GM19099 (cell line): ENCODE measurements around the gene CCDC28A.

ENCODE experiments used
- POLR2A ChIP-seq: IDR thresholded peaks from 3 replicates; pipeline ENCODE4 v1.6.1; 2011; ENCODE audit warnings: low read depth; ENCODE audit not compliant: insufficient read length; ENCODE audit errors: extremely low read depth

Gene CCDC28A

GRCh38 chr6:138815221-138815620 lies 41.7 kb downstream of the CCDC28A start:
- TF ChIP-seq POLR2A: no peak

- no peak for TF ChIP-seq POLR2A
These were observed 42.4 kb downstream of the CCDC28A start for GRCh38 chr6:138815797-138816528.

GRCh38 chr6:138817799-138818198 lies 44.2 kb downstream of the CCDC28A start:
- no peak for TF ChIP-seq POLR2A

DNA sequence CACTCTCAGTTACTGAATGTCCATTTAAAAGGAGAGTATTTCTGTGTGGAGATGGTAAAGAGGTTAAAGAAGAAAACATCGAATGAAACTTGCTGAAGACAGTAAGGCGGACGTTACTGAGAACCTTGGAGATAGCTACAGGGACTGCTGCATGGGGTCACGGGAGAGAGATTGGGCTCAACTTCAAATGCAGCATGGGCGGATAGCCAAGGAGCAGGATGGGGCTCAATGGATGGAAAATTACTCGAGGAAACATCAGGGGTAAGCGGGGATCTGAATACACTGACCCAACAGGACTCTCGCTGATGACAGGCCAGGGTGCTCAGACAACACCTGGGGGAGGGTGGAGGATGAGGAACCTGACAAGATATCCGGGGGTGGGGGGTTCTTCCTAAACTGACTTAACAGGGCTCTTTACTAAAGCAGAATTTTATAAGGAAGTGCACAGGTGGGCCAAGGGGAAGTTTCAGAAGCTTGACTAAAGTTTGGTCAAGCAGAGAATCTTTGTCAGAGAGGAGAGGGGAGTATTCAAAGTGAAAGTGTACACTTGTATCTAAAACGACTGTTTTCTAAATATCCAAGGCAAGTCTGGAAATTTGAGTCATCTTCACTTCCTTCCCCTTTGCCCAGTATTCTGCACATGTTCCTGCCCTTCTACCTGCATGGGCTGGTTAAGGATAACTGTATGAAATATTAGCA lies 45.1 kb downstream of the CCDC28A start:
- no peak for TF ChIP-seq POLR2A

- no peak for TF ChIP-seq POLR2A
These were observed 48.0 kb downstream of the CCDC28A start for GRCh38 chr6:138821519-138821918.

GRCh38 chr6:138824482-138825144 lies 51.0 kb downstream of the CCDC28A start:
- no peak for TF ChIP-seq POLR2A

DNA sequence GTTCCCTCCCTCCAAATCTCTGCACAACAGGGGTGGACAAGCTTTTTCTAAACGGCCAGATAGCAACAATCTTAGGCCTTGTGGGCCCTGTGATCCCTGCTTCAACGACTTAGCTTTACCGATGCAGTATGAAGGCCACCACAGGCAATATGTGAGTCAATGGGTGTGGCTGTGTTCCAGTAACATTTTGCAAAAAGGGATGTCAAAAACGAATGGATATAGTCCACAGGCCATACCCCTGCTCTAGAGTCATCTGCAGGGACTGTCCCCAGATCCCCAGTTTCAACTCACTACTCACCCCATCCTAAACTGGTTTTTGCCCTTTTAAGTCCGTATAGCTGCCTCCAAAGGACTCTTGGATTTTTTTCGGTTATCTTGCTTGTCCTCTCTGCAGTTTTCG lies 56.7 kb downstream of the CCDC28A start:
- no peak for TF ChIP-seq POLR2A

GRCh38 chr6:138832182-138832581 lies 58.6 kb downstream of the CCDC28A start:
- TF ChIP-seq POLR2A: no peak

DNA sequence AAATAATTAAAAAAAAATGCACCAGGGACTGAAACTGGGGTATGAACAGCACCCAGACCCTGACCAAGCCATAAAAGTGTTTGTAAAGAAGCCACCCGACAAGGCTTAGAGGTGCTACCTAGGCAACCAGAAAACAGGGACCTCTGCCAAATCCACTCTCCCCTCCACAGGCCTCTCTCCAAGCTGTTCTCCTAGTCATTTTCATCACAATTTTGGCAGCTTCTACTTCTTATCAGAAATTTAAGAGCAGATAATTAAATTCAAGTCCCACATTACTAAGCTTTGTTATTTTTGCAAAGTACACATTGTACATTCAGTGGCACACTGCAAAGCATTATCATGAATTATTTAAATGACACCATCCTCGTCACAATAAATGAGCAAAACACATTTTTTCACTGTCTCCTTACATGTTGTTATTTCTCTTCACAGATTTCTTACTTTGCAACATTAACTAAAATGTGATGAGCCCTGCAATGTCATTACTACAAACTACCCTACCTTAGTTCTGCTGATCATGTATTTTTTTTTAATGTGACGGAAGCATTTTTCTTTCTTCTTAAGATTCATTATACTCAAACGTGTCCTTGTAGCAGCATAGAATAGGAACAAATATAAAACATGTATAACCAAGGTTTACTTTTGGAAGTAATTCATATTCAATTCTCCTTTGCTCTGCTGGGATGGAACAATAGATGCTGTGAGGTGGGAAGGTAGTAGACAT lies 60.4 kb downstream of the CCDC28A start:
- TF ChIP-seq POLR2A: no peak

- no peak for TF ChIP-seq POLR2A
These were observed 63.7 kb downstream of the CCDC28A start for GRCh38 chr6:138837246-138837645.
